GM18868 (cell line): ENCODE data around the gene PI3.

ENCODE experiments used
- ATAC-seq: cut with Tn5 transposase; IDR thresholded peaks from one replicate; pipeline ENCODE4 v1.9.1; 2021; ENCODE audit warnings: mild to moderate bottlenecking, moderate library complexity; ENCODE audit not compliant: unreplicated experiment

PI3 gene

DNA sequence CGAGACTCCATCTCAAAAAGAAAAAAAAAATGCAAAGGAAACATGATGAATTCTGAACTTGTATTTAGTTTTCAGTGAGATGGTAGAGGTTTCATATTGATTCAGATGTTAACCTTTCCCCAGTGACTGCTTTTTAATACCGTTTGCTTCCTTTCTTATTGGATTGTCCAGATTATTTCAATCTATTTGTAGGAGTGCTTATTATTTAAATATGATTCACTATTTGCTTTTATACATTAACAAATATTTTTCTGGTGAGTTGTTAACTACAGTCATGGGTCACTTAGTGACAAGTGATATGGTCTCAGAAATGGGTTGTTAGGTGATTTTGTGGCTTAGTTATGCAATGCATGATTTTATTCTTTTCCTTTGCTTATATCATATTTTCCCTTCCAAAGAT, 8.4 kb downstream of the PI3 start:
- no peak for ATAC-seq

GRCh38 chr20:45187693-45188092, 13.0 kb downstream of the PI3 start:
- ATAC-seq: no peak

DNA sequence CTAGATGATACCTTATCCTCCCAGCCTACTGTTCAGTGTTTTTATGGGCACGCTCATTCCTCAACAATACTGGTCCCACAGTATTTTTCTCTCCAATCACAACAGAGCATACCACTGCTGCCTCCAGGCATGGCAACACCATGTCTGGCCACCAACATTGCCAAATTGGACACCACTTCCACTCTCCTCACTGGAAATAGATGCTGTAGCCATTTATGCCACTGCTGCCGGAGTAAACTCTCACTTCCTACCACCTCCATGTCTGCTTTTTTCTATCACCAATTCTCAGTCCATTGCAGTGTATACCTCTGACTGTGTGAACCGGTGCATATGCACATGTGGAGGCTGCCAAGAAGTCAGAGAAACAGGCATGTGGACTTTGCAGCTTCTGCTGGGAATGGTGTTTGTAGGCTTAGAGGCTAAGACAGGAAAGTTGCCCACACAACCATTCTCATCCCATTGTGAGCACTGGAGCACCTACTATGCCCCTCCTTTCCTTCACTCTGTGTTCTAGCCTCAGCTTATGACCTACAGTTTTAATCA, 14.4 kb downstream of the PI3 start:
- ATAC-seq: no peak

DNA sequence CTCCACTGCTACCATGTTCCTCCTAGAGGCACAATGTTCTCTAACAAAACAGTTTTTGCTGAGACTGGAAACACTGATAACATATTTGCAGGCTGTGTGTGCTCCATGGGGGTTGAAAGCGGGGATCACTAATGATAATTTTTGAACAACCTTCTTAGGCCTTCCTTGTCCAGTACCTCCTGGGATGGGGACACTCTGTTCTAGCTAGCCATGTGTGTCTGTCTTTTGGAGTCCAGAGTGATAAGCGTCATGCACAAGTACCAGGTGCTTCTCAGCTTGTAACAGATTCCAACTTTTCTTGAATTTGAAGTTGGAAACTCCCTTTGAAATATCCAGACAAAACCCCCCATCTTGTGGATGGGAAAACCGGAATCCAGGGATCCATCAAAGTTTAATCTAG, 15.2 kb downstream of the PI3 start:
- ATAC-seq: no peak

- ATAC-seq: no peak
Measured at GRCh38 chr20:45191926-45192325, 17.2 kb downstream of the PI3 start.

- no peak for ATAC-seq
Measured at GRCh38 chr20:45193331-45193730, 18.6 kb downstream of the PI3 start.

DNA sequence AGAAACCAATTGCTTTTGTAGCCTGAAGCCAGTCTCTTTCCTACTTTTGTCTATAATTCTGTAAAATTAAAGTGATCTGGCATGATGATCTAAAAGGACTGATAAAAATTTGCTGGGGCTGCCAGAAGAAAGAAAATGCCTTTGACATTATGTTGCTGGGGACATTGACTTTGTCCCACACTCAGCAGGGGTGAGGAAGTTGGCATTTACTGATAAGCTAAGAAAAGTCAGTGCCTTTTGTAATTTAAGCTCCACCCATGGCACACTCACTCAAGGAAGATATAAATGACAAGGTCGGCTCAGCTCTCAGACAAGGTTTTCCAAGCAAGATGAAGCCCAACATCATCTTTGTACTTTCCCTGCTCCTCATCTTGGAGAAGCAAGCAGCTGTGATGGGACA, 32.0 kb downstream of the PI3 start, which contains the start of gene SEMG1:
SEMG1 (plus strand) TSS at position 309 of the 400 bp plus-strand sequence; CDS start at position 330, 21 bp downstream.
- no peak for ATAC-seq

- ATAC-seq: no peak
Measured at GRCh38 chr20:45209924-45210323, 35.2 kb downstream of the PI3 start.

GRCh38 chr20:45211569-45212474, 37.1 kb downstream of the PI3 start:
- ATAC-seq: no peak

- ATAC-seq: no peak
Measured at GRCh38 chr20:45212836-45213235, 38.1 kb downstream of the PI3 start.

- ATAC-seq: no peak
Measured at GRCh38 chr20:45218124-45218523, 43.4 kb downstream of the PI3 start.

- ATAC-seq: no peak
Measured at GRCh38 chr20:45218636-45219035, 43.9 kb downstream of the PI3 start.

GRCh38 chr20:45221076-45221475, 46.4 kb downstream of the PI3 start, which contains the start of gene SEMG2:
Gene SEMG2 (plus strand): TSS chr20:45221373. CDS start chr20:45221390, 17 bp downstream.
- ATAC-seq: no peak

DNA sequence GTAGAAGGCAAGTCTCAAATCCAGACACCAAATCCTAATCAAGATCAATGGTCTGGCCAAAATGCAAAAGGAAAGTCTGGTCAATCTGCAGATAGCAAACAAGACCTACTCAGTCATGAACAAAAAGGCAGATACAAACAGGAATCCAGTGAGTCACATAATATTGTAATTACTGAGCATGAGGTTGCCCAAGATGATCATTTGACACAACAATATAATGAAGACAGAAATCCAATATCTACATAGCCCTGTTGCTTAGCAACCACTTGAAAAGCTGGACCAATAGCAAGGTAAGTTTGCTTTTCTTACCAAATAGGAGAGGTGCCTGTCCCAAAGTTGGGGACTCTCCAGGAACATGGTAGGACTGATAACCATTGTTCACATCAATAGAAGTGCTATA, 48.4 kb downstream of the PI3 start:
- no peak for ATAC-seq
